Stomach (tissue), 9 donors: ENCODE data around the gene BMP7. TPM values are rescaled to one million over a fixed set of nuclear protein-coding genes. Genes with fewer than 3 reads are reported as not detected.

Experiments used
- DNase-seq, 2 donors: peaks; one replicate each; pipeline versions ENCODE4 v3.0.0 to v3.0.0-alpha.2; 2013 to 2019
- H3K27ac ChIP-seq, 5 donors: fragments of 200-600 bp in 4 of 5; sonication (generic) in 4 of 5; one replicate each; pipeline ENCODE4 v1.5.1; 2013 to 2019; ENCODE audit warnings: mild to moderate bottlenecking in 1 of 5, moderate library complexity in 1 of 5
- H3K27me3 ChIP-seq, 3 donors: fragments of 200-600 bp; sonication (generic); one replicate each; pipeline ENCODE4 v1.5.1; 2017 to 2019; ENCODE audit warnings: mixed run types in 1 of 3
- H3K36me3 ChIP-seq, 4 donors: fragments of 200-600 bp; sonication (generic); 1 replicate in 3 of 4; 2 replicates in 1 of 4; pipeline ENCODE4 v1.5.1; 2016 to 2019
- H3K4me1 ChIP-seq, 4 donors: fragments of 200-600 bp; sonication (generic); one replicate each; pipeline ENCODE4 v1.5.1; 2016 to 2019
- H3K4me3 ChIP-seq, 4 donors: fragments of 200-600 bp; sonication (generic) in 3 of 4; one replicate each; pipeline ENCODE4 v1.5.1; 2016 to 2019; ENCODE audit warnings: mild to moderate bottlenecking in 1 of 4
- H3K9me3 ChIP-seq, 4 donors: fragments of 200-600 bp; sonication (generic); one replicate each; pipeline ENCODE4 v1.5.1; 2016 to 2019
- CTCF ChIP-seq, 7 experiments: fragments of 450-650 bp in 4 of 7; fragments of 200-600 bp in 3 of 7; sonication (generic) in 3 of 7; IDR thresholded peaks; one replicate each; pipeline ENCODE4 v1.5.1; 2016 to 2019; ENCODE audit warnings: antibody characterized with exemption in 7 of 7, control low read depth in 2 of 7, mild to moderate bottlenecking in 1 of 7
- EP300 ChIP-seq: sonication (generic); formaldehyde crosslinking; IDR thresholded peaks from one replicate; pipeline ENCODE4 v1.6.1; 2017; ENCODE audit warnings: antibody characterized with exemption
- POLR2A ChIP-seq, 4 donors: fragments of 450-650 bp; IDR thresholded peaks; one replicate each; pipeline ENCODE4 v1.6.1; 2016; ENCODE audit warnings: antibody characterized with exemption in 4 of 4, control low read depth in 2 of 4, mild to moderate bottlenecking in 1 of 4, moderate library complexity in 1 of 4
- POLR2AphosphoS5 ChIP-seq, 3 donors: sonication (generic); formaldehyde crosslinking; IDR thresholded peaks; one replicate each; pipeline ENCODE4 v1.6.1; 2016; ENCODE audit warnings: antibody characterized with exemption in 3 of 3
- WGBS, 5 donors: extraction: QIAGEN DNeasy Blood & Tissue Kit in 3 of 5; methylation state at CpG; one replicate each; pipeline versions ENCODE4 v1.1.5 to v1.1.7; 2013 to 2018; 5-methylcytosine and 5-hydroxymethylcytosine counted together
- intact Hi-C: fragments of 100-400 bp; cut with DNase I; formaldehyde crosslinking; loops from one replicate; pipeline ENCODE4 v1.15.1; 2023; ENCODE audit warnings: low total_unique reads
- polyA plus RNA-seq, 3 donors: library from polyadenylated mRNA; stranded (reverse); fragments of 200-250 nt; gene quantifications; one replicate each; pipeline ENCODE4 v1.2.3, GENCODE V29; 2013
- total RNA-seq, 5 donors: library from RNA; depleted of rRNA; stranded (reverse); fragments of >200 nt; gene quantifications; one replicate each; pipeline versions ENCODE4 v1.1.0 to v1.2.3, GENCODE V29; 2014 to 2016
- donor health status: healthy with polysubstance abuse.
- donor health status: Bipolar disorder and iron deficiency.
- donor health status: healthy.

The BMP7 gene
- total and polyA plus RNA-seq, 8 donors, result under 0.01 to 11.0 (median 2.4) TPM

GRCh38 chr20:57179265-57179664, 87.2 kb downstream of the BMP7 start:
- no peaks in the 10 kb centered on the region for H3K4me1 ChIP-seq
- 77 to 90% (median 85%) methylated on average over 10 to 20 of the region's 20 CpGs for WGBS, 5 donors
- no peaks in the 10 kb centered on the region for H3K36me3 ChIP-seq
- H3K27me3 ChIP-seq, result peaks cover 0 to 28% (median 0%) of the 10 kb centered on the region in 3 donors
- no peak for DNase-seq
- no peak overlapping the region for H3K27ac ChIP-seq
- TF ChIP-seq EP300 (no peak), POLR2AphosphoS5 (IDR thresholded peaks at IDR 0.05) (no peak), POLR2A (IDR thresholded peaks at IDR 0.05) (no peak), CTCF (IDR thresholded peaks at IDR 0.05) (no peak)
- H3K4me3 ChIP-seq, result no peak overlapping the region
- no peaks in the 10 kb centered on the region for H3K9me3 ChIP-seq
- intact Hi-C loops, result no loop called here

- H3K27me3 ChIP-seq, result peaks cover 0 to 28% (median 0%) of the 10 kb centered on the region in 3 donors
- no peaks in the 10 kb centered on the region for H3K9me3 ChIP-seq
- 82 to 94% (median 89%) methylated on average over 7 to 8 of the region's 8 CpGs for WGBS, 5 donors
- no peaks in the 10 kb centered on the region for H3K4me1 ChIP-seq
- DNase-seq, result no peak
- H3K4me3 ChIP-seq, result no peak overlapping the region
- H3K27ac ChIP-seq, result no peak overlapping the region
- intact Hi-C loops, result no loop called here
- H3K36me3 ChIP-seq, result no peaks in the 10 kb centered on the region
- no peak for TF ChIP-seq CTCF (IDR thresholded peaks at IDR 0.05)
- TF ChIP-seq POLR2AphosphoS5 (IDR thresholded peaks at IDR 0.05), result no peak
- TF ChIP-seq POLR2A (IDR thresholded peaks at IDR 0.05), result no peak
Observed at GRCh38 chr20:57178582-57179111, 87.8 kb downstream of the BMP7 start.

GRCh38 chr20:57177636-57178280, 88.7 kb downstream of the BMP7 start:
- H3K36me3 ChIP-seq, result no peaks in the 10 kb centered on the region
- H3K4me3 ChIP-seq, result no peak overlapping the region
- no peak for DNase-seq
- H3K4me1 ChIP-seq, result no peaks in the 10 kb centered on the region
- 89 to 93% (median 90%) methylated on average over 19 of the region's 19 CpGs for WGBS, 5 donors
- H3K9me3 ChIP-seq, result no peaks in the 10 kb centered on the region
- TF ChIP-seq EP300 (no peak), POLR2A (IDR thresholded peaks at IDR 0.05) (no peak)
- peaks cover 0 to 28% (median 0%) of the 10 kb centered on the region in 3 donors for H3K27me3 ChIP-seq
- H3K27ac ChIP-seq, result no peak overlapping the region
- intact Hi-C loops, result no loop called here

GRCh38 chr20:57176842-57177241, 89.6 kb downstream of the BMP7 start:
- DNase-seq, result no peak
- intact Hi-C loops, result no loop called here
- TF ChIP-seq POLR2A (IDR thresholded peaks at IDR 0.05), result no peak
- TF ChIP-seq CTCF (IDR thresholded peaks at IDR 0.05), result no peak
- TF ChIP-seq POLR2AphosphoS5 (IDR thresholded peaks at IDR 0.05), result no peak
- no peak for TF ChIP-seq EP300
- Histone ChIP-seq H3K36me3 (no peaks in the 10 kb centered on the region), H3K4me3 (no peak overlapping the region), H3K9me3 (no peaks in the 10 kb centered on the region), H3K4me1 (no peaks in the 10 kb centered on the region), H3K27ac (no peak overlapping the region), H3K27me3 (peaks cover 0 to 27% (median 0%) of the 10 kb centered on the region in 3 donors)
- WGBS, 5 donors, result 92 to 98% (median 96%) methylated on average over 2 of the region's 2 CpGs

- intact Hi-C loops, result no loop called here
- H3K27ac ChIP-seq, result no peak overlapping the region
- H3K36me3 ChIP-seq, result no peaks in the 10 kb centered on the region
- H3K4me1 ChIP-seq, result no peaks in the 10 kb centered on the region
- H3K4me3 ChIP-seq, result no peak overlapping the region
- H3K9me3 ChIP-seq, result no peaks in the 10 kb centered on the region
- H3K27me3 ChIP-seq, result peaks cover 0 to 16% (median 0%) of the 10 kb centered on the region in 3 donors
- 73 to 82% (median 80%) methylated on average over 8 of the region's 8 CpGs for WGBS, 5 donors
- DNase-seq, result no peak
- TF ChIP-seq POLR2AphosphoS5 (IDR thresholded peaks at IDR 0.05), result no peak
- no peak for TF ChIP-seq POLR2A (IDR thresholded peaks at IDR 0.05)
- no peak for TF ChIP-seq CTCF (IDR thresholded peaks at IDR 0.05)
- no peak for TF ChIP-seq EP300
Observed at GRCh38 chr20:57175397-57176010, 90.9 kb downstream of the BMP7 start.
